Esophagus muscularis mucosa (tissue), 4 donors: ENCODE data around the gene HCFC2. TPM values are rescaled to one million over a fixed set of nuclear protein-coding genes. Genes with fewer than 3 reads are reported as not detected.

Experiments
- DNase-seq: peaks from one replicate; pipeline ENCODE4 v3.0.0-alpha.2; 2017; ENCODE audit errors: extremely low spot score
- H3K27ac ChIP-seq, 4 donors: fragments of 200-600 bp; sonication (generic); replicated peaks in 1 of 4; 1 replicate in 3 of 4; 2 replicates in 1 of 4; pipeline ENCODE4 v1.5.1; 2016 to 2019; ENCODE audit warnings: mild to moderate bottlenecking in 1 of 4
- H3K27me3 ChIP-seq, 4 donors: fragments of 200-600 bp; sonication (generic); one replicate each; pipeline versions ENCODE4 v1.5.1 to v1.6.0; 2016 to 2019
- H3K36me3 ChIP-seq, 4 donors: fragments of 200-600 bp; sonication (generic); one replicate each; pipeline ENCODE4 v1.5.1; 2016 to 2019
- H3K4me1 ChIP-seq, 4 donors: fragments of 200-600 bp; sonication (generic); one replicate each; pipeline ENCODE4 v1.5.1; 2016 to 2019
- H3K4me3 ChIP-seq, 4 donors: fragments of 200-600 bp; sonication (generic); 1 replicate in 2 of 4; 2 replicates in 2 of 4; pipeline ENCODE4 v1.5.1; 2016 to 2019; ENCODE audit warnings: mild to moderate bottlenecking in 4 of 4, moderate library complexity in 1 of 4
- H3K9me3 ChIP-seq, 4 donors: fragments of 200-600 bp; sonication (generic); 1 replicate in 3 of 4; 2 replicates in 1 of 4; pipeline ENCODE4 v1.5.1; 2016 to 2019
- EP300 ChIP-seq: sonication (generic); formaldehyde crosslinking; IDR thresholded peaks from one replicate; pipeline ENCODE4 v1.6.1; 2017; ENCODE audit warnings: antibody characterized with exemption
- POLR2A ChIP-seq: fragments of 450-650 bp; IDR thresholded peaks from one replicate; pipeline ENCODE4 v1.6.1; 2017; ENCODE audit warnings: antibody characterized with exemption, moderate library complexity, mild to moderate bottlenecking, low read depth
- POLR2AphosphoS5 ChIP-seq, 2 donors: sonication (generic); formaldehyde crosslinking; IDR thresholded peaks; one replicate each; pipeline ENCODE4 v1.6.1; 2017; ENCODE audit warnings: antibody characterized with exemption in 2 of 2
- WGBS: methylation state at CpG from one replicate; pipeline ENCODE4 v1.1.5; 2018; 5-methylcytosine and 5-hydroxymethylcytosine counted together
- intact Hi-C: fragments of 100-400 bp; cut with DNase I; formaldehyde crosslinking; loops from one replicate; pipeline ENCODE4 v1.15.1; 2023
- total RNA-seq, 4 donors: library from RNA; depleted of rRNA; stranded (reverse); fragments of >200 nt; gene quantifications; one replicate each; pipeline versions ENCODE4 v1.1.0 to v1.2.1, GENCODE V29; 2016
- TF ChIP-seq, protein P1 (sequence below), 3 experiments: fragments of 200-600 bp in 2 of 3; fragments of 450-650 bp in 1 of 3; sonication (generic) in 2 of 3; IDR thresholded peaks; one replicate each; pipeline ENCODE4 v1.5.1; 2017 to 2019; ENCODE audit warnings: antibody characterized with exemption in 3 of 3, mild to moderate bottlenecking in 2 of 3, moderate library complexity in 1 of 3

Gene HCFC2
- total RNA-seq, 4 donors from 2014 or later = 22.9 to 37.0 (median 29.5) TPM

DNA sequence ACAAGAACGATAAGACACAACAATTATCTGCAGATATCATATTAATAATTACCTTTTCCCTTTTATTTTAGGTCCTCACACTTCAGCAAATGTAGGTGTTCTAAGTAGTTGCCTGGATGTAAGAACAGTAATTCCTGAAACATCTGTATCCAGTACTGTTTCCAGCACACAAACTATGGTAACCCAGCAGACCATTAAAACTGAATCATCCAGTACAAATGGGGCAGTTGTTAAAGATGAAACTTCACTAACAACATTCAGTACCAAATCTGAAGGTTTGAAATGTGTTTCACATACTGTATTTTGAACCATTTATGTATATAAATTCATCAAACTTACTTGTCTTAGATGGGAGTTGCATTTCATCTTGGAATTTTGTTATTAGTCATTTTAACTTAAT is 31.0 kb downstream of the HCFC2 start:
- Histone ChIP-seq H3K4me1 (no peaks in the 10 kb centered on the region), H3K36me3 (peaks cover 42 to 96% (median 73%) of the 10 kb centered on the region in 4 donors), H3K27ac (no peak overlapping the region), H3K27me3 (no peaks in the 10 kb centered on the region), H3K4me3 (no peak overlapping the region), H3K9me3 (no peaks in the 10 kb centered on the region)
- intact Hi-C loops = no loop called here
- WGBS = 90% methylated on average over 1 of the region's 1 CpG
- no peak for TF ChIP-seq POLR2AphosphoS5 (IDR thresholded peaks at IDR 0.05)
- no peak for TF ChIP-seq POLR2A
- TF ChIP-seq, protein P1, sequence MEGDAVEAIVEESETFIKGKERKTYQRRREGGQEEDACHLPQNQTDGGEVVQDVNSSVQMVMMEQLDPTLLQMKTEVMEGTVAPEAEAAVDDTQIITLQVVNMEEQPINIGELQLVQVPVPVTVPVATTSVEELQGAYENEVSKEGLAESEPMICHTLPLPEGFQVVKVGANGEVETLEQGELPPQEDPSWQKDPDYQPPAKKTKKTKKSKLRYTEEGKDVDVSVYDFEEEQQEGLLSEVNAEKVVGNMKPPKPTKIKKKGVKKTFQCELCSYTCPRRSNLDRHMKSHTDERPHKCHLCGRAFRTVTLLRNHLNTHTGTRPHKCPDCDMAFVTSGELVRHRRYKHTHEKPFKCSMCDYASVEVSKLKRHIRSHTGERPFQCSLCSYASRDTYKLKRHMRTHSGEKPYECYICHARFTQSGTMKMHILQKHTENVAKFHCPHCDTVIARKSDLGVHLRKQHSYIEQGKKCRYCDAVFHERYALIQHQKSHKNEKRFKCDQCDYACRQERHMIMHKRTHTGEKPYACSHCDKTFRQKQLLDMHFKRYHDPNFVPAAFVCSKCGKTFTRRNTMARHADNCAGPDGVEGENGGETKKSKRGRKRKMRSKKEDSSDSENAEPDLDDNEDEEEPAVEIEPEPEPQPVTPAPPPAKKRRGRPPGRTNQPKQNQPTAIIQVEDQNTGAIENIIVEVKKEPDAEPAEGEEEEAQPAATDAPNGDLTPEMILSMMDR (IDR thresholded peaks at IDR 0.05) = no peak
- no peak for TF ChIP-seq EP300
- DNase-seq = no peak

DNA sequence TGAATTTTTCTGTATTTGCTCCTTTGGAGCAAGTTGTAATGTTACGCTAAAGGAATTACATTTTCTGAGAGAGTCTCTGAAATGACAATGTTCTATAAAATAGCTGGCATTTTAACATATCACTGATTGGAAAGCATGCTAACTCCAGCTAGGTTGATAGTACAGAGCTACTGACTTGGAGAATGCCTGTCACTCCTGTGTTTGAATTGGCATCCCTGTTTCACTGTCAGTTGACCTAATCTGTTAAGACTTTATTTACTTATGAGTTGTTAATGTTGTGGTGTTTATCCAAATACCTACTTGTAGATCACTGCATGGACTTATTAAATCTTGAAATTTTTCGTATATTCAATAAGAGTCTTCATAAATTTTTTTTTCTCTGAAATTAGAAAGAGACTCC is 33.6 kb downstream of the HCFC2 start:
- no peak overlapping the region for H3K4me3 ChIP-seq
- intact Hi-C loops = no loop called here
- H3K4me1 ChIP-seq = no peaks in the 10 kb centered on the region
- H3K27me3 ChIP-seq = no peaks in the 10 kb centered on the region
- no peak for DNase-seq
- H3K36me3 ChIP-seq = peaks cover 53 to 100% (median 77%) of the 10 kb centered on the region in 4 donors
- no peaks in the 10 kb centered on the region for H3K9me3 ChIP-seq
- H3K27ac ChIP-seq = no peak overlapping the region
- WGBS = 88% methylated on average over 2 of the region's 2 CpGs
- no peak for TF ChIP-seq POLR2A

GRCh38 chr12:104105461-104105860 is 41.1 kb downstream of the HCFC2 start:
- Histone ChIP-seq H3K36me3 (peaks cover 10 to 49% (median 25%) of the 10 kb centered on the region in 4 donors), H3K4me3 (no peak overlapping the region)
- TF ChIP-seq POLR2AphosphoS5 (IDR thresholded peaks at IDR 0.05) (no peak), POLR2A (no peak), EP300 (no peak)
- TF ChIP-seq, protein P1 (IDR thresholded peaks at IDR 0.05) = no peak

GRCh38 chr12:104106965-104107364 is 42.6 kb downstream of the HCFC2 start:
- DNase-seq = no peak
- TF ChIP-seq EP300 = no peak
- TF ChIP-seq POLR2A = no peak
- 84% methylated on average over 2 of the region's 2 CpGs for WGBS
- Histone ChIP-seq H3K9me3 (no peaks in the 10 kb centered on the region), H3K4me1 (peaks cover 0 to 22% (median 18%) of the 10 kb centered on the region in 4 donors), H3K27me3 (no peaks in the 10 kb centered on the region), H3K27ac (no peak overlapping the region), H3K4me3 (no peak overlapping the region), H3K36me3 (peaks cover 0 to 34% (median 12%) of the 10 kb centered on the region in 4 donors)
- intact Hi-C loops = loop anchor here (2.0 to 10.0 kb wide), 2 partner anchors 48 to 222 kb away; no protein-coding TSS in a partner anchor

More at GRCh38 chr12:104105461-104105860, 41.1 kb downstream of the HCFC2 start:
- DNase-seq = no peak
- peaks cover 0 to 22% (median 18%) of the 10 kb centered on the region in 4 donors for H3K4me1 ChIP-seq
- no peak overlapping the region for H3K27ac ChIP-seq
- intact Hi-C loops = loop anchor here (10.0 kb wide), 1 partner anchor 221 kb away; no protein-coding TSS in a partner anchor
- H3K27me3 ChIP-seq = no peaks in the 10 kb centered on the region
- H3K9me3 ChIP-seq = no peaks in the 10 kb centered on the region

DNA sequence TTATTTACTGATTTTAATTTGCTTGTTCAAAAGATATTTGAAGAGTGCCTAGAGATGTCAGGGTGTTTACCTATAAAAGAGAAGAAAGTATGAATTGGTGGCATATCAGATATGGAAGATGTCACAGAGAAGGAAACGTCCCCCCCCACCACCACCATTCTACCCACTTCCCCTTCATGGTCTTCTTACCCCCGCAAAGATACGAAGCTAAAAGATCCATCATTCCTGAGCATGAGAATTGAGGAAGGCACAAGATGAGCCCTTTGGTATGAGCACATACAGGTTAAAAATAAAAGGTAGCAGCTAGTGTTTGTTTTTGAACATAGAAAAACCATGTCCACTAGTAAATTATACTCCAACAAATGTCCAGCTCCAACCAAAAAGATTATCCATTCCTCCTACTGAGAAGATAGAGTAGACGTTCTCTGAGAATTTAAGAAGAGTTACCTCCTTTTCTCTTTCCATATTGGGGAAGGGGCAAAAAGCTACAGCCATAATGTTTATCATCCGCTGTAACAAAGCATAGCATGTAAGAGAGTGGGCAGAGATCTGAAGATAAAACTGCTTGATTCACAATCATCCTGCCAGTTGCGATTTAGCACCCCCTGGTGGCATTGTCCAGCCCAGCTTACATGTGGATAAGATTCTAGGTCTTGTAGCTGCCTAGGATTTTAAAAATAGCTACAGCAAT is 44.6 kb downstream of the HCFC2 start:
- WGBS = 39% methylated on average over 6 of the region's 6 CpGs
- Histone ChIP-seq H3K4me1 (peaks cover 0 to 22% (median 17%) of the 10 kb centered on the region in 4 donors), H3K4me3 (no peak overlapping the region), H3K27ac (peak overlapping the region in 1 of 4 donors; percentile 0), H3K9me3 (no peaks in the 10 kb centered on the region), H3K36me3 (peaks cover 0 to 19% (median 6%) of the 10 kb centered on the region in 4 donors), H3K27me3 (no peaks in the 10 kb centered on the region)
- TF ChIP-seq EP300 (no peak), POLR2AphosphoS5 (IDR thresholded peaks at IDR 0.05) (peak; percentile 45 to 52), POLR2A (no peak)
- TF ChIP-seq, protein P1 (IDR thresholded peaks at IDR 0.05) = peak; percentile 85 to 95 (median 87)
- DNase-seq = peak; percentile 96
- intact Hi-C loops = loop anchor here (10.0 kb wide), 1 partner anchor 224 kb away; no protein-coding TSS in a partner anchor
